NT2/D1 (cell line): ENCODE results near the gene MYLIP.

ENCODE experiments used
- YY1 ChIP-seq: IDR thresholded peaks from 2 replicates; pipeline ENCODE4 v1.6.1; 2011; ENCODE audit not compliant: insufficient read length, insufficient read depth
- ZNF274 ChIP-seq: IDR thresholded peaks from 2 replicates; pipeline ENCODE4 v1.6.1; 2011; ENCODE audit warnings: mild to moderate bottlenecking, low read depth, low read length

DNA sequence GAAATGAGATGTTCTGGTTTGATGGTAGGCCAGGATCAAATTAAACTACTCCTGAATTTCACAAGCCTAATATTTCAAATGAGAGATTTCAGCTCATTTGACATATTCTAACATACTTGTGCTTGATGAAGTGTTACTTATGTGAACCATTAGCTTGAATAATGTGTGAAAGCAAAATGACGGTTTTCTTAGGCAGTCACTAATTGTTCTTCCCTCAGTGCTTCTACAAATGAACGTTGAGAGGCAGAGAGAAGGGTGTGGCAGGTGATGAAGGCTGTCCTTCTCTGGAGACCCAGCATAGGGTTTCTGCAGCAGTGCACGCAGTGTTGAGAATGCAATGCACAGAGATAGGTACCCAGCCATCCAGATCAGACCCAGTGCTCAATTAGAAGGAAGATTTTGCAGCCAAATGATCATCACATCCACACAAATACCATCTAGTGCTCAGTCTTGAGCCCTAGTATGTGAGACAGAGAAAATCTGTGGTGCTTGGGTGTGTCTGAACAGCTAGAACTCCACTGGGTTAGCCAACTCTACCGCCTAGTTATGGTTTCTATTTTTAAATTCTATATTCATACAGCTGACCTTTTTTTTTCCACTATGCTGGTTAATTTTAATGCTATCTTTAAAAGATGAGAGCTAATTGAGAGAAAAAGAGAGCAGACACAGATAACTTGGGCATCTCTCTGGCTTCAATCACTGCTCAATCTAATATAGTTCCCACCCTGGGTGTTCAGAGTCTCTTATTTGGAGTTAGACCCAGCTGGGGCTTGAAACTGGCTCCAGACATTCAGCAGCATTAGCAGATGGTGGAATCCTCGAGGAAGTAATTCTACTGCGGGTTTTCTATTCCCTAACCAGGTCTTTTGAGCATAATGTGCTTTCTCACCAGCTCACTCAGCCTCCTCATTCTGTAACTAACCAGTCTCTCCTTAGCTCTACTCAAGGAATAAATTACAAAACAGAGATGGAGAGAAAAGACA is 4.4 kb upstream of the MYLIP start:
- TF ChIP-seq YY1 (no peak), ZNF274 (no peak)
